ENCODE measurements around the gene TMEM185A.
"Not testable (repeated sequence)": the region's sequence is repeated elsewhere in the genome, so short reads cannot be mapped to it uniquely, and the experiment has no call there.

The TMEM185A gene

DNA sequence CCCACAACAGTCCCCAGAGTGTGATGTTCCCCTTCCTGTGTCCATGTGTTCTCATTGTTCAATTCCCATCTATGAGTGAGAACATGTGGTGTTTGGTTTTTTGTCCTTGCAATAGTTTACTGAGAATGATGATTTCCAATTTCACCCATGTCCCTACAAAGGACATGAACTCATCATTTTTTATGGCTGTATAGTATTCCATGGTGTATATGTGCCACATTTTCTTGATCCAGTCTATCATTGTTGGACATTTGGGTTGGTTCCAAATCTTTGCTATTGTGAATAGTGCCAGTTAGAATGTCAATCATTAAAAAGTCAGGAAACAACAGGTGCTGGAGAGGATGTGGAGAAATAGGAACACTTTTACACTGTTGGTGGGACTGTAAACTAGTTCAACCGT is 11.9 kb downstream of the TMEM185A start:
- not testable (repeated sequence) for DNase-seq

DNA sequence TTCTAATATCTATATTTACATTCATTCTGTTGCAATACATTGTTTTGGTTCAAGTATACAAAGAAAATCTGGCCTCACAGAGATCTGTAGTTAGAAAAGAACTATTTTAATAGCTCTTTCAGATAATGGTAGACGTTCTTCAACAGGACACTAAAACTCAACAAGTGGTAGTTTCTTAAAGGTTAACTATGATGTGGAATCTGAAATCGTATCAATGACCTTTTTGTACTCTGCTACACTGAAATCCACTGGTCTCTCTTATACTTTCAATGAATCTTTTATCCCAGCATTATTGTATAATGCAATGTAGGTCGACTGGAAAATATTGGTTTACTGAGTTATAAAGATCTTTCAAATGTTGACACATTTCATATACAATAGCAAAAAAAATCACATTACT is 12.7 kb downstream of the TMEM185A start:
- DNase-seq: no peak

DNA sequence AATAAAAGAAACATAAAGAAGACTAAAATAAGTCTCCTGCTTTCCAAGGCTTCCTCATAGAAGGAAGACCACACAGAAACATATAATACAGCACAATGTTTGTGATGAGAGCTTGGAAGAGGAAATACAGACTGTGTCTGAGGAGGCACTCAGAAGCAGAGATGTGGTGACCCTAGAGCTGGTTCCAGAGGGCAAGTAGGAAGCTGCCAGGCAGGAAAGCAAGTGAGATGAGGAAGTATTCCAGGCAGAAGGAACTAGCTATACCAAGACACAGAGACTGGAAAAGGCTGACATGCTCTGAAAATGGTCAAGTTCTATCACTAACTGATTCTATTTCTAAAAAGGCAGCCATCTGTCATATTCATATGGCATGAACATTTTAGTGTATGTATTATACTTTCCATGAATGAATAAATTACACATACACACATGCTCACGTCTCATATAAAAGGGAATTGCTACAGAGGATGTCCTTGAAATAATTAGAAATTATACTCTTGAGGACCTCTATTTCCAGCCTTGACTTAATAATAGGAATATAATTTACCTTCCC is 19.9 kb downstream of the TMEM185A start:
- DNase-seq: no peak

DNA sequence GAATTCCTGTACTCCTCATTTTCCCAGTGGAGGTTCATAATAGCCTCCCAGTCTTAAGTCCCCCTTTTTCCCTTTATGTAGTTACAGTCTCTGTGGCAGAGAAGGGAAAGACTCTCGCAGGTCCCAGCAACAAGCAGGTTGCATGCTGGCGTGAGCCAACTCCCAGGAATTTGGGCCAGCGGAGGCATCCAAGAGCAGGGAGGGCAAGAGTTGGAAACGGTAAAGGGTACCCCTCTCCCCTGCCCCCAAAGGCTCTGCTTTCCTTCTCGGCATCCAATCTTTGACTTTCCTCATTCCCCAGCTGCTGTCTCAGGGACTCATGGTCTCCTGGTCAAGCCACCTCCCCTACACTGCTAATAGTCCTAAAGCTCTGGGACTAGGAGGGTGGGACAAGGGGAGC is 21.1 kb downstream of the TMEM185A start:
- DNase-seq: no peak

DNA sequence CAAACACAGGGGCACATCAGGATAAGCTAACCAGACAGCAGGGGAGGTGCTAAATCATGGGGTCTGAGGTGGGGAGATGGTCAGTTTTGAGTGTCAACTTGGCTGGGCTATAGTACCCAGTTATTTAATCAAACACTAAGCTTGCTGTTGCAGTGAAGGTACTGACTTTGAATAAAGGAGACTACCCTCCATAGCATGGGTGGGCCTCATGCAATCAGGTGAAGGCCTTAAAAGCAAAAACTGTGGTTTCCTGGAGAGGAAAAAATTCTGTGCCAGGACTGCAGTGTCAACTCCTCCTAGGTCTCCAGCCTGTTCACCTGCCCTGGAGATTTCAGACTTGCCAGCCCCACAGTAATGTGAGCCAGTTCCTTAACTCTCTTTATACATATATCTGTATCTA is 23.9 kb downstream of the TMEM185A start:
- no peak for DNase-seq

DNA sequence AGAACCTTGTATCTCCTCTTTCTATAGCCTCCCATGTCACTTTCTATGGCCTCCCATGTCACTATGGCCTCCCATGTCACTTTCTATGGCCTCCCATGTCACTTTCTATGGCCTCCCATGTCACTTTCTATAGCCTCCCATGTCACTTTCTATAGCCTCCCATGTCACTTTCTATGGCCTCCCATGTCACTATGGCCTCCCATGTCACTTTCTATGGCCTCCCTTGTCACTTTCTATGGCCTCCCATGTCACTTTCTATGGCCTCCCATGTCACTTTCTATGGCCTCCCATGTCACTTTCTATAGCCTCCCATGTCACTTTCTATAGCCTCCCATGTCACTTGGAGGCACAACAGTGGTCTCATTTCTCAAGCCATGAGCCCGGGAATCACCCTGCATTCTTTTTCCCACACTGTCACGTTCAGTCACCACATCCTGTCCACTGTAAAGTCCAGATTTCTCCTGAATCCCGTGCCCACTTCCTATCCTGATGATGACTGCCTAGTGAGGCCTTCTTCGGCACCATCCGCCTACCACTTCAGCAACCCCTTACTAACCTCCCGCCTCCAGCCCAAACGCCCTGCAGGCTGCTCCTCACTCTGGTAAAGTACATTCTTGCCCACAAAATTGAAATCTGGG is 26.2 kb downstream of the TMEM185A start:
- not testable (repeated sequence) for DNase-seq

DNA sequence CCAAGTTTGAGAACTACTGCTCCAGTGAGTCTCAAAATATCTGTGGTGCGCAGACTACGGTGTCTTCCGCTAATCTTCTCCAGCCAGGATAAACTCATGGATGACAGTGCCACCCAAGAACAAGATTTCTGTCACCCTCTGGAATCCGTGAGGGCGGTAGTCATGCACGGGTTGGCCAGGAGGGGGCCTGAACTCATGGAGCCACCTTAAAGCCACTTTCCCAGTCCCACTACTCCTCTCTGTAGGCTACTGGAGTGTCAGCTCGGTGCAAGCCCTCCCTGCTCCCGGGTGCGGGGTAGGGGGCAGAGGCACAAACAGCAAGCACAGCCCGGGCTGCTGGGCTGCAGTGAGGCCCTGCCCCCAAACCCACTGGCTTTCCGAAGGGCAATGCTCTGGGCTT is 33.0 kb downstream of the TMEM185A start:
- not testable (repeated sequence) for DNase-seq

DNA sequence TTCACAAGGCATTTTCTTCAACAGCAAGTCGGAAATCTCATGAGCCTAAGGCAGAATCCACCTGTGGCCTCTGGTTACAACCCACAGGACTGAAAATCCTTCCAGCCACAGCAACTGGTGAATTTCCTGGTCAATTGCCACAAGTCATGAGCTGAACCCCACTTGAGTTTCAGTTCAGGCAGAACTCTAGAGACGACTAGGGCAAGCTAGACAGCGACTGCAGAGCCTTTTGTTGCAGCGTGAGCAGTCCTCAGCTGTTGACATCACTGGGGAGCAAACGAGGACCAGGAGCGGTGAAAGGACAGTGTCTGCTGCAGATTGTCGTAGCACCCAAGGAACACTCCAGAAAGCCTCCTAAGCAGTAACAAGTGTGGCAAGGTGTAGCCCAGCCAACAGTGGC is 35.6 kb downstream of the TMEM185A start:
- not testable (repeated sequence) for DNase-seq

DNA sequence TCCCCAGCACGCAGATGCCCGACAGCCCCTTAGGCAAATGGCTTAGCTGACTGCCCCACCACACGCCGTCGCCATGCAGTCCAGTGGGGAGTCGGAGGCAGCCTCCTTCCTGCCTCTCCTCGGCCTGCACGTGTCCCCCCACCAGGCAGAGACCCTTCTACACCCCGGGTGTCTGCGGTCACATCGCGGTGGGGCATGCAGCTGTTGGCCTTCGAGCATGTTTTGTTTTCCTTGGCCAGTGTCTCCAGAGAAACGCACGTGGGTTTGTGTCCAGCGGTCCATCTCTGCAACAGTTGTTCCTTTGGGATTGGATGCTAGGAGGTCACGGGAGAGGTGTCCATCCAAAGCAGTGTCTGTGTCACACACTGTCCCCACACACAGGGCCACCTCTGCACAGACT is 36.4 kb downstream of the TMEM185A start, which contains the start of gene HSFX2:
HSFX2 (minus strand) TSS at position 101 of the 400 bp plus-strand sequence. CDS start 614 bp downstream, outside the sequence.
- not testable (repeated sequence) for DNase-seq

DNA sequence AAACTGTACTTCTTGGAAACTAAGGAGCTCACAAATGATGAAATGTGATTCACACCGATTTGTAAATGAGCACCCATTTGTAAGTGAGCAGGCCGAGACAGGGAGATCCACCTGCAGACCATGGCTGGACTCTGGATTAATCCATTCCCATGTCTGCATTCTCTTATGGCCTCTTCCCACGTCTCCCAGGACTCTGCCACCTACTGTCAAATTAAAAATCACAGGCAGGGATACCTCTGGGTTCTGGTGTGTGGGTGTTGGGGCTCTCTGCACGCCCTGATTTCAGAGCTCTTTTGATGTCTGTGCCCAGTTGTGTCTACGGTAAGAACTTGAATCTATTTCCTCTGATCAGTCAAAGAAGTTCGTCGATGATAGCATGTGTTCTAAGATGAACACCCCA is 40.6 kb downstream of the TMEM185A start:
- not testable (repeated sequence) for DNase-seq

DNA sequence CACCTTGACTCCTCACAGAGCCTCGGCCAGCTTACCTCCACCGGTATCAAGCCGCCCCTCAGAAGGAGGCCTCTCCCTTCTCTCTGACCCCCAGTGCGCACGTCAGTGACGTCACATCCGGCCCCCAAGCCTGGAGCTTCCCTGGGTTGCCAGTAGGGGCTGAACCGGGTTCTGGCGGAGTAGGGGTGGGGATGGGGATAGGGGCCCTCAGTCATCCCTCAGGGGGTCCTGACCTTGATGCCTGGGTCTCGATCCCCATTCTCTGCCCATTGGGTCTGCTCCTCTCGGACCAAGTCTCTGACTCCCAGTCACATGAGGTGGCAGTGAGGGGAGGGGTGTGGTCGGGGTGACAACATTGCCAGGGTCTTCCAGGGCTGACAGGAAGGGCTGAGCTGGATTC is 44.2 kb downstream of the TMEM185A start, which contains the start of gene MAGEA9B:
MAGEA9B (minus strand) TSS at position 101 of the 400 bp plus-strand sequence. CDS start 4,280 bp downstream, outside the sequence.
- not testable (repeated sequence) for DNase-seq

DNA sequence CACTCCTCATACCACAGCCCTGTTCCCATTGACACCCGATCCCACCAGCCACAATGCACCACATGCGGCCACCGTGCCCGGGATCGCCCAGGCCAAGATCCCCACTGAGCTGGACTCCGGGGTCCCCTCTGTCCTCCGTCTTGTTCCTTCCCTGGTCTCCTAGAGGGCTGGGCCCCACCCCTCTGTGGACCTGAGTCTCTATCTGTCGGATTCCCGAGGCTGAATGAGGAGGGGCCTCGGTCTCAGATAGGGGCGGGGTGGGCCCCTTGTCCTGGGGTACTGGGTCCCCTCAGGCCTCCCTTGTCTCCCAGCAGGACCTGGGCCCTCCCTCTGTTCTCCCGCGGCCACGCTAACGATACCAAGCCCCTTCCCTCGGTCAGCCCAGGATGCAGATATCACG is 46.0 kb downstream of the TMEM185A start:
- not testable (repeated sequence) for DNase-seq

DNA sequence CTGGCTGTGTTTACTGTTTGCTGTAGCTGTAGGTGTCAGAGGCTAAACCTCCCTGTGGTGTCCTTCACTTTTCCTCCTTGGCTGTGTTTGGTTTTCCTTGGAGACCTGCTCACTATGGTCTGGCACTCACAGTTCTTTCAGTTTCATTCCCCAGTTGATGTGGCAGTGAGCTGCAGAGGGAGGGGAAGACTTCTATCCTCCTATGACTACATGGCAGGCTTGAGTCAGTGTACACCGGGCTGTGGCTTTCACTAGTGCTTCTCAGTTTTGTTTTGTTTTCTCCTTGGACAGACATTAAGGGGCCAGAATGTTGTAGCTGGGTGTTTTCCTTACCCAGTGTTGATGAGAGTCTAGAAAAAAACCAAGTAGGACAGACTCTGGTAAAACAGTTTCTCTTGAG is 58.1 kb downstream of the TMEM185A start:
- DNase-seq: not testable (repeated sequence)

DNA sequence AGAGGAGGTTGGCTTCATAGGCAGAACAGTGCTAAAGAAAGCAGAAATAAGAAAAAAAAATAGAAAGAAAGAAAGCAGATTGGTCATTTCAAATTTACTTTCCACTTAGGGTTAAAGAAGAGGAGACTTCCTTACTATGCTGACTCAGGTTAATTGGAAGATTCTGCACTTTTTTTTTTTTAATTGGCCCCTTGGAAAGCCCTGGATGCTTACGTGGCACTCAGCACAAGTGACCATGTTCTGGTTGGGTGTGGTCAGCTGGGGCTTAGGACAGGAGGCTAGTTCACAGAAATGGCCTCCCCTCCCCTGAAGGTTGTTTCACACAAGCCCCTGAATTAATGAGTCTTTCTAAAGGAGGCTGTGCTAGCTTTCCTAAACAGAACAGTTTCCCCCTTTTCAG is 58.8 kb downstream of the TMEM185A start:
- no peak for DNase-seq

DNA sequence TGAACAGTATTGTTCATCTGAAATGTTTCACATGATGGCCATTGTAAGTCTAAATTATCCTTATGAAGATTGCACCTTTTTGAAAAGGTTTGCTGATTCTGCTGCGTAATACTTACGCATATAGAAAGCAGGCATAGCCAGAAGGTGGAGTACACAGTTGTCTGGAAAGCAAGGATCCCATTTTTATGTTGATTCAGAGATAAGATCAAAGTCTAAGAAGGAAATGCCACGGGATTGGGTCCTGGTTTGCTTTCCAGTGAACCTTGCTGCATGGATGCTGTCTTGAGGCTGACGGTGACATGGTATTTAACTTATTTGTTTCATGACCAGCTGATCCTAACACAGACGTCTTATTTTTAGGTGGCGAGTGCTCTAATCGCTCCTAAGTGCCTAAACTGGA is 59.8 kb downstream of the TMEM185A start:
- DNase-seq: no peak

DNA sequence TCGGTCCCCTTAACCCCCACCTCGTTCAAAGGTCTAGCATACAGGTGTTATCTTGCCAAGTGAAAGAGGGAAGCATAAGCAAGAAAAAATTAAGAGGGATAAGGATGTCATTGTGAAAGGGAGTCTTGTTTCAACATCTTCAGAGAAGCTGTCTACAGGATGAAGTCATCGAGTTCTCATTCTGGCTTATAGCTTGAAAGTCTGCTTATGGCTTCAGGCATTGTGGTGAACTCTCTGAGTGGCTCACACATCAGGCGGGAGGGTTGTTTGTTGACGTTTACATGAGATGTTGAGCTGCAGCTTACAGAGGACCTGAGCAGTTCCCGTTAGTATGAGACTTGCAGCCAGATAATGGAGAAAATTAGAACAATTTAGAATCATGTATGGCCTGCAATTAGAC is 60.9 kb downstream of the TMEM185A start:
- no peak for DNase-seq

DNA sequence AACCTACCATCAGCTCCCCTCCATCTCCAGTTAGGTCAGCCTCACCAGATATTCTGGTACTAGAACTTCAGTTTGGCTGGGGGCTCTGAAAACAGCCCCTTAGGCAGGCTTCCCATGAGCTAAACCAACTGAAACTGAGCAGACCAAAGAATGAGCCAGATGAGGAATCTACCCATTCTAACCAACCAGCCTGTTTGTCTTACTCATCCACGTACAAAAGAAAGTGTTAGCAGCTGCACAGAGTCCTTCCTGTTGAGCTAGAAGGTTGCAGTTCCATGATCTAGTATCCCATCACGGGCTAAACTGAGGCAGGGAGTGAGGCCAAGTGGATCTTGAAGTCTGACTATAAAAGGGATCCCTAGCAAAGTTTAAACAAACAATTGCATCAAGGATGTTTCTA is 61.8 kb downstream of the TMEM185A start:
- no peak for DNase-seq

DNA sequence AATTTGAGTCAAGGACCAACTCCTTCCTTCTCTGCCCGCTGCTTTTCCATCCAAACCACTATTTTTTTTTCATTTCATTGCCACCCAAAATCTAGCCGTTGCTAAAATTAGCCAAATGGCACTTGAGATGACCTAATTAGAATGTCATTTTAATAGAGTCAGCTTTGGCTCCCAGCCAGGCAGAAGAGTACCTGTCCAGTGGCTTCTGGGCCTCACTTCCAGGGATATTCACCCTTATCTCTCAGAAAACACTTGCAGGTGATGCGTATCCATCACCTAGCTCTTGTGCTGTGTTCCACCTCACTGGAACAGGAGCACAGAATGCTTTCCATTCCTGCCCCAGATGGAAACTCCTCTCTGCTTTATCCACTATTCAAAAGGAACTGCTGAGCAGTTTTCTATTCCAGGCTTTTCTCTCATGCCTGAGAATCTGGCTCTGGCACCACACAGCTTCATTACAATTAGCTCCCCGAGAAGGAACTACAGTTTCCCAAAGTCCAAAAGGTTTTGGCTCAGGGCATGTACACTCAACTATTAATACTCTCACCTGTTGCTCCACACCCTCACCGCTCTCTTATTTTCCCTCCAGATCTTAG is 62.8 kb downstream of the TMEM185A start:
- no peak for DNase-seq

DNA sequence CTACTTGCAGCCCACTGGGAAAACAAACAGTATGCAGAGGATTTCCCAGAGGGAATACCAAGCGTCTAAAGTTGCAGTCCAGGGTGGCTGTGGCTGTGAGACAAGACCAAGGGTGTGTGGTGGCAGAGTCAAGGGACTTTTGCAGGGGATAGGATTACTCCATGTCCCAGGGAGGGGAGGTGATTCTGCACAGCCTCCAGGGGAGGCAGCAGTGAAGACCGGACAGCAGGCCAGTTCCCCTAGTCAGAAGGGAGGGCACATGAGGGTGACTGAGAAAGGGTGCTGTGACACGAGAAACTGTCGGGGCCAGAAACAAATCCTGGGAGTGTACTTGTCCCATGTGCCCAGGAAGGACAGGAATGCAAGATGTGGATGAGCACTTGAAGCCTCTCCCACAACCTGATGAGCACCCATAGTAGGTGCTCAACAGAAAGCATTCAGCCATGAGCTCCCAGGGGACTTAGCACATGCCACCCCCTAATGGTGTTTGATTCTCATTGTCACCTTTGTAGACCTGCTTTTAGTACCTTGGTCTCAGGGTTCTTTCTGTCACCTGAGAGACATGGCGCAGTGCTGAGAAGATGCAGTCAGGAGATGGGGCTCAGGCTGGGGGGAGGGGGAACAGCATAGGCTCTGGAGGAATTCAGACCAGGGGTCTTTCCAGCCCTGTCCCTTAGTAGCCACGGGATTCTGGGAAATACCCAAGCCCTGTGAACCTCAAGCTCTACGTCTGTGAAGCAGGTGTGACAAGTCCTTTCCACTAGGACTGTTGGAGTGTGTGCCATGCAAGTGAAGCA is 63.8 kb downstream of the TMEM185A start:
- DNase-seq: no peak

DNA sequence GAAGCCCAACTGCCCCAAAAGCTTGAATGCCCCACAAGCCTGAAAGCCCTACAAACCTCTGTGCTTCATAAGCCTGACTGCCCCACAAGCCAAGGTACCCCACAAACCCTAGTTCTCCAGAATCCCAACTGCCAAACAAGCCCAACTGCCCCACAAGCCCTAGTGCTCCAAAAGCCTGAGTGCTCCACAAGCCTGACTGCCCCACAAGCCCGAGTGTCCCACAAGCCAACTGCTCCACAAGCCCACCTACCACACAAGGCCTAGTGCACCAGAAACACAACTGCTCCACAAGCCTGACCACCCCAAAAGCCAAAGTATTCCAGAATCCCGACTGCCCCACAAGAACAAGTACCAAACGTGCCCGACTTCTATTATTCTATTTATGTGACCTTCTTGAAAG is 68.2 kb downstream of the TMEM185A start:
- no peak for DNase-seq

DNA sequence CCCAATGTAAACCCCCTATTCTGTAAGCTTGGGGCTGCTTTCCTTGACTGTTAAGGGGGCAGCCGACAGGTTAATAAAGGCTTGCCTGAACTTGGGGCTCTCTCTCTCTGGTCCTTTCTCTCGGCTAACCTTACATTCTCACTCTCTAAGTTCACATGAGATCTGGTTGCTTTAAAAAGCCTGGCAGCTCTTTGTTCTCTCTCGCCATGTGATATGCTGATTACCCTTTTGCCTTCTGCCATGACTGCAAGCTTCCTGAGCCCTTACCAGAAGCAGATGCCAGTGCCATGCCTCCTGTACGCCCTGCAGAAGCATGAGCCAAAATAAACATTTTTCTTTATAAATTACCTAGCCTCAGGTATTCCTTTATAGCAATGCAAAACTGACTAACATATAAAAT is 76.3 kb downstream of the TMEM185A start:
- not testable (repeated sequence) for DNase-seq

DNA sequence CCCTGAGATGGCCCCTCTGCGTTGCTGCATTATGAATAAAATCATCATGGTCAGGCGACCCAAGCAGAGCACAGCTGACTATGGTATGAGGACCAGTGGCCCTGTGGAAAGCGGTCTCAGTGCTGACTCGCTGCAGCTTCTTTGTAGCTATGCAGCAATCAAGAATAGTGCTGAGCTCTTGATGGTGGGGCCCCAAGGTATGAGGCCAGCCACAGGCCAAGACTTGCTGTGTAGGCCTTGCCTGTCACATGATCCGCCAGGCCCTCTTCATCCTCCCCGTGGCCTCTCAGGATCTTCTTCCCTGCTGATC is 79.7 kb downstream of the TMEM185A start:
- not testable (repeated sequence) for DNase-seq

DNA sequence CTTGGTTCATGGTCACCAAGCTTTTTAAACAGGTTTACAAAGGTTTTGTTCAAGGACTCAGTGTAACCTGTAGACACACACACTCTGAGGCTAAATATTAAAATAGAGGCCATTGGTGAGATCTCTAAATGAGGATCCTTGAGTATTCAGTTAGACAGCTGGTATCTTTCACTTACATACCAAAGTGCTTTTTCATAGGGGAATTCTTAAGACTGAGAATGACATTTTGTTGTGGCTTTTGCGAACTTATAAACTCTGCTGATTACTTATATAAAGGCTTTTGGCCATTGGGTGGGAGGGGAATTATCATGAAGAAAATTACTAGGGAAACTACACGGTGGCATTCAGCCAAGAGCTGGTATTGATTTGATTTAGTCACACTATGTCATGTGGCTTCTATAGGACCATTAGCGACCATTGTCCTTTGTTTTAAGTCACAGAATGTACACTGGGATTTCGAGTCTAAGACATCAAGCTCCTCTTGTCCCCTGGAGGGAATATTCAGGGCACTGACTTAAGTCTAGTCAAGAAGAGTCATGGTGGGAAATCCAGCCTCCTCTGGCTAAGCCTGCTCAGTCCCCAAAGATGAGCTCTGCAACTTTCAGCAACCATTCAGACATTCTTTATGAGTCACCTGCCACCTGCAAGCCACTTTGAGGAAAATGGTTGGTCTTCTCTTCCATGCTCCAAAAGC is 80.2 kb downstream of the TMEM185A start:
- DNase-seq: not testable (repeated sequence)

Measured in CD4-positive, alpha-beta T cell treated with Interleukin-1 beta for 1 hour (primary cell).